ENCODE results near the gene MAPKAP1.

The MAPKAP1 gene

GRCh38 chr9:125431741-125432271 lies 275.2 kb downstream of the MAPKAP1 start:
- Histone ChIP-seq H3K4me3 (ENCODE audit: low read length in 2 of 2) (no peak overlapping the region), H3K27me3 (ENCODE audit: control insufficient read depth in 1 of 2, insufficient read depth in 2 of 2, low read length in 2 of 2) (no peaks in the 10 kb centered on the region), H3K27ac (ENCODE audit: low read length) (no peak overlapping the region), H3K9ac (ENCODE audit: low read length in 2 of 2) (no peak overlapping the region), H3K4me1 (ENCODE audit: control insufficient read depth, insufficient read depth, low read length) (no peaks in the 10 kb centered on the region), H3K36me3 (ENCODE audit: control insufficient read depth in 2 of 2, insufficient read depth in 2 of 2, low read length in 2 of 2) (peaks cover 0 to 3% of the 10 kb centered on the region in 2 donors), H3K9me3 (ENCODE audit: control insufficient read depth in 2 of 2, low read length in 2 of 2) (no peaks in the 10 kb centered on the region)

GRCh38 chr9:125431012-125431305 lies 276.0 kb downstream of the MAPKAP1 start:
- Histone ChIP-seq H3K27me3 (ENCODE audit: control insufficient read depth in 1 of 2, insufficient read depth in 2 of 2, low read length in 2 of 2) (no peaks in the 10 kb centered on the region), H3K36me3 (ENCODE audit: control insufficient read depth in 2 of 2, insufficient read depth in 2 of 2, low read length in 2 of 2) (no peaks in the 10 kb centered on the region)

GRCh38 chr9:125430161-125431011 lies 276.6 kb downstream of the MAPKAP1 start:
- H3K9me3 ChIP-seq (ENCODE audit: control insufficient read depth in 2 of 2, low read length in 2 of 2) = no peaks in the 10 kb centered on the region
- no peaks in the 10 kb centered on the region for H3K36me3 ChIP-seq (ENCODE audit: control insufficient read depth in 2 of 2, insufficient read depth in 2 of 2, low read length in 2 of 2)
- no peaks in the 10 kb centered on the region for H3K4me1 ChIP-seq (ENCODE audit: control insufficient read depth, insufficient read depth, low read length)

More at GRCh38 chr9:125431012-125431305, 276.0 kb downstream of the MAPKAP1 start:
- H3K9me3 ChIP-seq (ENCODE audit: control insufficient read depth in 2 of 2, low read length in 2 of 2) = no peaks in the 10 kb centered on the region
- H3K27ac ChIP-seq (ENCODE audit: low read length) = no peak overlapping the region
- no peak overlapping the region for H3K4me3 ChIP-seq (ENCODE audit: low read length in 2 of 2)
- H3K9ac ChIP-seq (ENCODE audit: low read length in 2 of 2) = no peak overlapping the region
- H3K4me1 ChIP-seq (ENCODE audit: control insufficient read depth, insufficient read depth, low read length) = no peaks in the 10 kb centered on the region

GRCh38 chr9:125429476-125430160 lies 277.4 kb downstream of the MAPKAP1 start:
- Histone ChIP-seq H3K4me1 (ENCODE audit: control insufficient read depth, insufficient read depth, low read length) (no peaks in the 10 kb centered on the region), H3K9me3 (ENCODE audit: control insufficient read depth in 2 of 2, low read length in 2 of 2) (no peaks in the 10 kb centered on the region), H3K27me3 (ENCODE audit: control insufficient read depth in 1 of 2, insufficient read depth in 2 of 2, low read length in 2 of 2) (no peaks in the 10 kb centered on the region), H3K27ac (ENCODE audit: low read length) (no peak overlapping the region), H3K9ac (ENCODE audit: low read length in 2 of 2) (no peak overlapping the region), H3K4me3 (ENCODE audit: low read length in 2 of 2) (no peak overlapping the region), H3K36me3 (ENCODE audit: control insufficient read depth in 2 of 2, insufficient read depth in 2 of 2, low read length in 2 of 2) (no peaks in the 10 kb centered on the region)

More at GRCh38 chr9:125430161-125431011, 276.6 kb downstream of the MAPKAP1 start:
- H3K9ac ChIP-seq (ENCODE audit: low read length in 2 of 2) = no peak overlapping the region
- H3K27ac ChIP-seq (ENCODE audit: low read length) = no peak overlapping the region
- H3K27me3 ChIP-seq (ENCODE audit: control insufficient read depth in 1 of 2, insufficient read depth in 2 of 2, low read length in 2 of 2) = no peaks in the 10 kb centered on the region
- H3K4me3 ChIP-seq (ENCODE audit: low read length in 2 of 2) = no peak overlapping the region

DNA sequence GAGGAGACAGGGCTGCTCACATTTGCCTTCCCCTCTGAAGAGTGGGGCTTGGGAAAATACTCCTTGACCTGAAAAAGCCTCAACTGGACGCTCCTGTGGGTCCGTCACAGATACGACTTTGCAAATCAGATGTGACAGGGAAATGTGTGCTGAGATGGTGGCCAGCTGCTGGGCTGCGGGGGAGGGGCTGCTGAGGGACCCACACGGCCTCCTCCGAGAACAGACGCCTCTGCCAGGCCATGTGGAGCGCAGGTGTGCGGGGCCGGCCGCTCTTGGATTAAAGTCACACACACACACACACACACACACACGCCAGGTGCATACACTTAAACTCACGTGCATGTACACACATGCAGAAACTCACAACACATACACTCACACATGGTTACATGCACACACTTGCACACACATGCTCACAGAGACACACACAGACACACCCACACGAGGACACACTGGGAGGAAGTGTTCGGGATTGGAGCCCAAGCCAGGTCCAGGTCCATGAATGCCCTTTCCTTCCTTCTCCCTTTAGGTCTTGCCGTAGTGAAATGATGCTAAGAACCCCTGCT lies 278.0 kb downstream of the MAPKAP1 start:
- H3K27me3 ChIP-seq (ENCODE audit: control insufficient read depth in 1 of 2, insufficient read depth in 2 of 2, low read length in 2 of 2) = no peaks in the 10 kb centered on the region
- H3K9ac ChIP-seq (ENCODE audit: low read length in 2 of 2) = no peak overlapping the region
- no peaks in the 10 kb centered on the region for H3K36me3 ChIP-seq (ENCODE audit: control insufficient read depth in 2 of 2, insufficient read depth in 2 of 2, low read length in 2 of 2)
- H3K4me3 ChIP-seq (ENCODE audit: low read length in 2 of 2) = no peak overlapping the region
- H3K4me1 ChIP-seq (ENCODE audit: control insufficient read depth, insufficient read depth, low read length) = no peaks in the 10 kb centered on the region
- no peaks in the 10 kb centered on the region for H3K9me3 ChIP-seq (ENCODE audit: control insufficient read depth in 2 of 2, low read length in 2 of 2)
- H3K27ac ChIP-seq (ENCODE audit: low read length) = no peak overlapping the region

- Histone ChIP-seq H3K27ac (ENCODE audit: low read length) (no peak overlapping the region), H3K9ac (ENCODE audit: low read length in 2 of 2) (no peak overlapping the region), H3K36me3 (ENCODE audit: control insufficient read depth in 2 of 2, insufficient read depth in 2 of 2, low read length in 2 of 2) (no peaks in the 10 kb centered on the region), H3K4me3 (ENCODE audit: low read length in 2 of 2) (no peak overlapping the region), H3K9me3 (ENCODE audit: control insufficient read depth in 2 of 2, low read length in 2 of 2) (no peaks in the 10 kb centered on the region), H3K27me3 (ENCODE audit: control insufficient read depth in 1 of 2, insufficient read depth in 2 of 2, low read length in 2 of 2) (no peaks in the 10 kb centered on the region), H3K4me1 (ENCODE audit: control insufficient read depth, insufficient read depth, low read length) (no peaks in the 10 kb centered on the region)
Measured at GRCh38 chr9:125428060-125428901, 278.7 kb downstream of the MAPKAP1 start.

GRCh38 chr9:125427556-125427955 lies 279.5 kb downstream of the MAPKAP1 start:
- H3K36me3 ChIP-seq (ENCODE audit: control insufficient read depth in 2 of 2, insufficient read depth in 2 of 2, low read length in 2 of 2) = no peaks in the 10 kb centered on the region
- H3K9ac ChIP-seq (ENCODE audit: low read length in 2 of 2) = no peak overlapping the region
- no peaks in the 10 kb centered on the region for H3K4me1 ChIP-seq (ENCODE audit: control insufficient read depth, insufficient read depth, low read length)
- H3K4me3 ChIP-seq (ENCODE audit: low read length in 2 of 2) = no peak overlapping the region
- no peak overlapping the region for H3K27ac ChIP-seq (ENCODE audit: low read length)
- no peaks in the 10 kb centered on the region for H3K9me3 ChIP-seq (ENCODE audit: control insufficient read depth in 2 of 2, low read length in 2 of 2)
- no peaks in the 10 kb centered on the region for H3K27me3 ChIP-seq (ENCODE audit: control insufficient read depth in 1 of 2, insufficient read depth in 2 of 2, low read length in 2 of 2)

- H3K4me1 ChIP-seq (ENCODE audit: control insufficient read depth, insufficient read depth, low read length) = no peaks in the 10 kb centered on the region
Measured at GRCh38 chr9:125426926-125427325, 280.1 kb downstream of the MAPKAP1 start.

DNA sequence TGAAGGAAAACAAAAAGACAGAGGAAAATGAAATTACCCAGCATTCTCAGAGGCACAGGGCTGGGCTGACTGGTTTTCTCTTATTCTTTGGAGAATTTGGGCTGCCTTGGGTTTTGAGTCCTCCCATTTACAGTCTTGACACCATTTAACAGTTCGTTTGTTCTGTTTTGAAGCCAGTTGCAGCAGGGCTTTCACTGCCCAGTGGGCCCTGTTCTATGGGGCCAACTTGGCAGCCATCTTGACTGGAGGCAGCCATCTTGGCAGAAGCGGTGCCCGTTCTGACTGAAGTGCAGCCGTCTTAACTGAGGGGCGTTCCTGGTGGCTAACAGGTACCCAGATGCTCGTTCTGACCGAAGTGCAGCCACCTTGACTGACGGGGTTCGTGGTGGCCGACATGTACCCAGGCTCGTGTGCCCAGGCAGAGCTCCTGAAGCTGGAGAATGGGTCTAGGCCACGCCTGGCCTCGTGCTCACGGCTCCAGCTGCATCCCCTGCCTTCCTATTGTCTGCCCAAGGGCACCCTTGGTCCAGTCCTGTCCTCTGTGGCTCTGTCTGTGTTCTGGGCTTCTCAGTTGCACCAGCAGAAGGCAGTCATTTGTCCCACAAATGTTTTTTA lies 281.0 kb downstream of the MAPKAP1 start:
- Histone ChIP-seq H3K27me3 (ENCODE audit: control insufficient read depth in 1 of 2, insufficient read depth in 2 of 2, low read length in 2 of 2) (no peaks in the 10 kb centered on the region), H3K4me3 (ENCODE audit: low read length in 2 of 2) (no peak overlapping the region), H3K27ac (ENCODE audit: low read length) (no peak overlapping the region), H3K4me1 (ENCODE audit: control insufficient read depth, insufficient read depth, low read length) (no peaks in the 10 kb centered on the region), H3K36me3 (ENCODE audit: control insufficient read depth in 2 of 2, insufficient read depth in 2 of 2, low read length in 2 of 2) (no peaks in the 10 kb centered on the region), H3K9ac (ENCODE audit: low read length in 2 of 2) (no peak overlapping the region), H3K9me3 (ENCODE audit: control insufficient read depth in 2 of 2, low read length in 2 of 2) (no peaks in the 10 kb centered on the region)

More at GRCh38 chr9:125426926-125427325, 280.1 kb downstream of the MAPKAP1 start:
- Histone ChIP-seq H3K4me3 (ENCODE audit: low read length in 2 of 2) (no peak overlapping the region), H3K9me3 (ENCODE audit: control insufficient read depth in 2 of 2, low read length in 2 of 2) (no peaks in the 10 kb centered on the region), H3K9ac (ENCODE audit: low read length in 2 of 2) (no peak overlapping the region), H3K27me3 (ENCODE audit: control insufficient read depth in 1 of 2, insufficient read depth in 2 of 2, low read length in 2 of 2) (no peaks in the 10 kb centered on the region), H3K27ac (ENCODE audit: low read length) (no peak overlapping the region), H3K36me3 (ENCODE audit: control insufficient read depth in 2 of 2, insufficient read depth in 2 of 2, low read length in 2 of 2) (no peaks in the 10 kb centered on the region)
